NCI-H748 treated with DMSO at 0.1 percent for 48 hours (cell line): Measurements from ENCODE around the gene SGMS1.
"Not testable (repeated sequence)": the region's sequence is repeated elsewhere in the genome, so short reads cannot be mapped to it uniquely, and the experiment has no call there.

ENCODE experiments used
- DNase-seq: peaks from one replicate; lab custom pipeline; 2025; lab: John Stamatoyannopoulos, UW

The SGMS1 gene

GRCh38 chr10:50508315-50509051, 115.3 kb downstream of the SGMS1 start:
- no peak for DNase-seq

- DNase-seq = no peak
Measured at GRCh38 chr10:50506861-50507573, 116.7 kb downstream of the SGMS1 start.

GRCh38 chr10:50504389-50504788, 119.4 kb downstream of the SGMS1 start:
- DNase-seq = no peak

GRCh38 chr10:50503661-50504320, 120.0 kb downstream of the SGMS1 start:
- DNase-seq = no peak

GRCh38 chr10:50503156-50503555, 120.6 kb downstream of the SGMS1 start:
- DNase-seq = not testable (repeated sequence)

- DNase-seq = no peak
Measured at GRCh38 chr10:50501924-50502452, 121.8 kb downstream of the SGMS1 start.

- DNase-seq = no peak
Measured at GRCh38 chr10:50501478-50501877, 122.3 kb downstream of the SGMS1 start.

GRCh38 chr10:50498465-50498864, 125.3 kb downstream of the SGMS1 start:
- no peak for DNase-seq

- no peak for DNase-seq
Measured at GRCh38 chr10:50497758-50498157, 126.0 kb downstream of the SGMS1 start.

- no peak for DNase-seq
Measured at GRCh38 chr10:50496228-50496627, 127.5 kb downstream of the SGMS1 start.

- DNase-seq = no peak
Measured at GRCh38 chr10:50490241-50490640, 133.5 kb downstream of the SGMS1 start.

GRCh38 chr10:50484550-50484949, 139.2 kb downstream of the SGMS1 start:
- DNase-seq = not testable (repeated sequence)

GRCh38 chr10:50480054-50481007, 143.4 kb downstream of the SGMS1 start:
- no peak for DNase-seq

GRCh38 chr10:50477287-50478203, 146.2 kb downstream of the SGMS1 start:
- no peak for DNase-seq

GRCh38 chr10:50473756-50474155, 150.0 kb downstream of the SGMS1 start:
- no peak for DNase-seq

- DNase-seq = no peak
Measured at GRCh38 chr10:50472914-50473313, 150.8 kb downstream of the SGMS1 start.

- no peak for DNase-seq
Measured at GRCh38 chr10:50471583-50471975, 152.2 kb downstream of the SGMS1 start.

GRCh38 chr10:50470798-50471582, 152.8 kb downstream of the SGMS1 start:
- no peak for DNase-seq

- no peak for DNase-seq
Measured at GRCh38 chr10:50470345-50470744, 153.4 kb downstream of the SGMS1 start.

GRCh38 chr10:50469778-50470193, 154.0 kb downstream of the SGMS1 start:
- DNase-seq = no peak
